ENCODE measurements around the gene CIB1.

Gene CIB1

GRCh38 chr15:90214553-90215196, 19.1 kb downstream of the CIB1 start:
- H3K36me3 ChIP-seq (ENCODE audit: control insufficient read depth, insufficient read depth, low read length), result 0 out of 2 replicates have a peak, but pooled peaks cover 3% of the 10 kb centered on the region
- no peak for DNase-seq (ENCODE audit: extremely low read depth, insufficient read length)
- no peaks in the 10 kb centered on the region for H3K27me3 ChIP-seq (replicated peaks; ENCODE audit: control insufficient read depth, insufficient read depth, low read length)
- TF ChIP-seq, protein P1, sequence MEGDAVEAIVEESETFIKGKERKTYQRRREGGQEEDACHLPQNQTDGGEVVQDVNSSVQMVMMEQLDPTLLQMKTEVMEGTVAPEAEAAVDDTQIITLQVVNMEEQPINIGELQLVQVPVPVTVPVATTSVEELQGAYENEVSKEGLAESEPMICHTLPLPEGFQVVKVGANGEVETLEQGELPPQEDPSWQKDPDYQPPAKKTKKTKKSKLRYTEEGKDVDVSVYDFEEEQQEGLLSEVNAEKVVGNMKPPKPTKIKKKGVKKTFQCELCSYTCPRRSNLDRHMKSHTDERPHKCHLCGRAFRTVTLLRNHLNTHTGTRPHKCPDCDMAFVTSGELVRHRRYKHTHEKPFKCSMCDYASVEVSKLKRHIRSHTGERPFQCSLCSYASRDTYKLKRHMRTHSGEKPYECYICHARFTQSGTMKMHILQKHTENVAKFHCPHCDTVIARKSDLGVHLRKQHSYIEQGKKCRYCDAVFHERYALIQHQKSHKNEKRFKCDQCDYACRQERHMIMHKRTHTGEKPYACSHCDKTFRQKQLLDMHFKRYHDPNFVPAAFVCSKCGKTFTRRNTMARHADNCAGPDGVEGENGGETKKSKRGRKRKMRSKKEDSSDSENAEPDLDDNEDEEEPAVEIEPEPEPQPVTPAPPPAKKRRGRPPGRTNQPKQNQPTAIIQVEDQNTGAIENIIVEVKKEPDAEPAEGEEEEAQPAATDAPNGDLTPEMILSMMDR (IDR thresholded peaks at IDR 0.05; ENCODE audit: insufficient read depth, low read length, poor library complexity, severe bottlenecking), result peak; percentile 16
- no peak overlapping the region for H3K4me3 ChIP-seq (replicated peaks; ENCODE audit: low read depth, low read length)

GRCh38 chr15:90213818-90214204, 19.9 kb downstream of the CIB1 start:
- Histone ChIP-seq H3K4me3 (replicated peaks; ENCODE audit: low read depth, low read length) (no peak overlapping the region), H3K36me3 (ENCODE audit: control insufficient read depth, insufficient read depth, low read length) (0 out of 2 replicates have a peak, but pooled peaks cover 3% of the 10 kb centered on the region), H3K27me3 (replicated peaks; ENCODE audit: control insufficient read depth, insufficient read depth, low read length) (no peaks in the 10 kb centered on the region)
- TF ChIP-seq, protein P1 (IDR thresholded peaks at IDR 0.05; ENCODE audit: insufficient read depth, low read length, poor library complexity, severe bottlenecking), result no peak
- DNase-seq (ENCODE audit: extremely low read depth, insufficient read length), result no peak

- TF ChIP-seq, protein P1 (IDR thresholded peaks at IDR 0.05; ENCODE audit: insufficient read depth, low read length, poor library complexity, severe bottlenecking), result no peak
- Histone ChIP-seq H3K36me3 (ENCODE audit: control insufficient read depth, insufficient read depth, low read length) (0 out of 2 replicates have a peak, but pooled peaks cover 3% of the 10 kb centered on the region), H3K27me3 (replicated peaks; ENCODE audit: control insufficient read depth, insufficient read depth, low read length) (no peaks in the 10 kb centered on the region), H3K4me3 (replicated peaks; ENCODE audit: low read depth, low read length) (no peak overlapping the region)
- DNase-seq (ENCODE audit: extremely low read depth, insufficient read length), result no peak
These were observed 20.5 kb downstream of the CIB1 start for GRCh38 chr15:90213122-90213817.

DNA sequence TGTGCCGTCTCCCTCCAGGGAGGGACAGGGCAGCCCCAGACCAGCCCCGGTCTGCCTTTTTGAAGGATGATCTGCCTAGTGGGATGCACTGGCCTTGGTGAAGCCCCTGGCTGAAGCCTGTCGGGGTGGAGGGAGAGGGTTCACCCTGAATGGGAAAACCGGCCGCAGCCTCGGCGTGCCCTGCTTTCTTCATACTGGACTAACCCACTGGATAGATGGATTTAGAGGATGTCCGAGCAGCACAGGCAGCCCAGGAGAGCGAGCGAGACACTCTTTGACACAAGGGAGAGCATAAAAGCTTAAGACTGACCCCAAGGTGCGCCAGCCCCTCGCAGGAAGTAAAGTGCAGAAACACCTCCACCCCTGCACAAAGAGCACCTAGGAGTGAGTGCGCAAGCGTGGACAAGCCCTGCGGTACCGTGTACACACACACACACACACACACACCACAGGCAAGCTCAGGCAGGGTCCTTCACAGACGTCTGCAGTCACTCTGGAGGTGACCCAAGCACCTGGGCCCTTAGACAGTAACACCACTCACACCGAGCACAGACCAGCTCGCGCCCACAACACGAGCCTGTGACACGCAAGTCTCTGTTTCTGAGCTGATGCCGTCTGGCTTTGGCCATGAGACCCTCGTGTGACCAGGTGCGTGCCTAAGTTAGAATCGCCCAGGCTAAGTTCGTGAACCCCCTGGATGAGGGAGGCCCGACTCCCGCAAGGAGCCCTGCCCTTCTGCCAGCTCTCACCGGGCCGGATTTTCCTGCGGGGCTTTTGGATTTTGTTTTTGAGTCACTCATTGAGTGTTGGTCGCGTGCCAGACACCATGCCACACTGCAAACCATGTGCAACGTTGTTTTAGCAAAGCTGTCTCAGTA, 21.3 kb downstream of the CIB1 start:
- Histone ChIP-seq H3K4me3 (replicated peaks; ENCODE audit: low read depth, low read length) (no peak overlapping the region), H3K27me3 (replicated peaks; ENCODE audit: control insufficient read depth, insufficient read depth, low read length) (no peaks in the 10 kb centered on the region), H3K36me3 (ENCODE audit: control insufficient read depth, insufficient read depth, low read length) (0 out of 2 replicates have a peak, but pooled peaks cover 3% of the 10 kb centered on the region)
- no peak for DNase-seq (ENCODE audit: extremely low read depth, insufficient read length)
- TF ChIP-seq, protein P1 (IDR thresholded peaks at IDR 0.05; ENCODE audit: insufficient read depth, low read length, poor library complexity, severe bottlenecking), result no peak

DNA sequence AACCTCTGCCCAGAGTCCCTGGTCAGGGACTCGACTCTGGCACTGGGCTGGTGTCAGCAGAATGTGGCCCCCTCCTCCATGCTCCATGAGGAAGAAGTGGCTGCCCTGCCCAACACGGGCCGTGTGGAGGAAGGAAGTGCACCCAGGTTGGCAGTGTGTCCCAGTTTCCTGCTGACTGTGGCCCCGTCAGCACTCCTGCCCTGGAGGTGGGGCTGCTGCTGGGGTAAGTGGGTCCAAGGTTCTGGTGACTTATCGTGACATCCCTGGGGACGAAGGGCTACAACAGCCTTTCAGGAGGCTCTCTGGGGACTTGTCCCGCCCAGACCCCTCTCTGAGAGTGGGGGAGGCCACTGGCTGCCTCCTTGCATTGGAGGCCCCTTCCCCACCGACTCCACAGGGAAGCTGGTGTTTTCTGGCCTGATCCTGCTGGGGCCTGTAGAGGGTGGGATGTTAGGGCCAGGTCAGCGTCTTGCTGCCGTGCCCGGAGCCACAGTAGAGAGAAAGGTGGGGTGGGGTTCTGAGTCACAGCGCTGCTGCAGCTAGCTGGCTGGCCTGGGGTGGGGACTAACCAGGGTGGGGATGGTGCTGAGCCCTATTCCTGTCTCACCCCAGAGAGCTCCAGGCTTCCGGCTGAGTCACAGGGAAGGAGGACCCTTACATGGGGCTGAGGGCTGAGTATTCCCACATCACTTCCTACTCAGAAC, 22.1 kb downstream of the CIB1 start:
- Histone ChIP-seq H3K4me3 (replicated peaks; ENCODE audit: low read depth, low read length) (no peak overlapping the region), H3K27me3 (replicated peaks; ENCODE audit: control insufficient read depth, insufficient read depth, low read length) (no peaks in the 10 kb centered on the region), H3K36me3 (ENCODE audit: control insufficient read depth, insufficient read depth, low read length) (0 out of 2 replicates have a peak, but pooled peaks cover 3% of the 10 kb centered on the region)
- DNase-seq (ENCODE audit: extremely low read depth, insufficient read length), result no peak
- TF ChIP-seq, protein P1 (IDR thresholded peaks at IDR 0.05; ENCODE audit: insufficient read depth, low read length, poor library complexity, severe bottlenecking), result no peak
